ENCODE measurements around the gene CHADL.

The CHADL gene, protein sequence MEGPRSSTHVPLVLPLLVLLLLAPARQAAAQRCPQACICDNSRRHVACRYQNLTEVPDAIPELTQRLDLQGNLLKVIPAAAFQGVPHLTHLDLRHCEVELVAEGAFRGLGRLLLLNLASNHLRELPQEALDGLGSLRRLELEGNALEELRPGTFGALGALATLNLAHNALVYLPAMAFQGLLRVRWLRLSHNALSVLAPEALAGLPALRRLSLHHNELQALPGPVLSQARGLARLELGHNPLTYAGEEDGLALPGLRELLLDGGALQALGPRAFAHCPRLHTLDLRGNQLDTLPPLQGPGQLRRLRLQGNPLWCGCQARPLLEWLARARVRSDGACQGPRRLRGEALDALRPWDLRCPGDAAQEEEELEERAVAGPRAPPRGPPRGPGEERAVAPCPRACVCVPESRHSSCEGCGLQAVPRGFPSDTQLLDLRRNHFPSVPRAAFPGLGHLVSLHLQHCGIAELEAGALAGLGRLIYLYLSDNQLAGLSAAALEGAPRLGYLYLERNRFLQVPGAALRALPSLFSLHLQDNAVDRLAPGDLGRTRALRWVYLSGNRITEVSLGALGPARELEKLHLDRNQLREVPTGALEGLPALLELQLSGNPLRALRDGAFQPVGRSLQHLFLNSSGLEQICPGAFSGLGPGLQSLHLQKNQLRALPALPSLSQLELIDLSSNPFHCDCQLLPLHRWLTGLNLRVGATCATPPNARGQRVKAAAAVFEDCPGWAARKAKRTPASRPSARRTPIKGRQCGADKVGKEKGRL

DNA sequence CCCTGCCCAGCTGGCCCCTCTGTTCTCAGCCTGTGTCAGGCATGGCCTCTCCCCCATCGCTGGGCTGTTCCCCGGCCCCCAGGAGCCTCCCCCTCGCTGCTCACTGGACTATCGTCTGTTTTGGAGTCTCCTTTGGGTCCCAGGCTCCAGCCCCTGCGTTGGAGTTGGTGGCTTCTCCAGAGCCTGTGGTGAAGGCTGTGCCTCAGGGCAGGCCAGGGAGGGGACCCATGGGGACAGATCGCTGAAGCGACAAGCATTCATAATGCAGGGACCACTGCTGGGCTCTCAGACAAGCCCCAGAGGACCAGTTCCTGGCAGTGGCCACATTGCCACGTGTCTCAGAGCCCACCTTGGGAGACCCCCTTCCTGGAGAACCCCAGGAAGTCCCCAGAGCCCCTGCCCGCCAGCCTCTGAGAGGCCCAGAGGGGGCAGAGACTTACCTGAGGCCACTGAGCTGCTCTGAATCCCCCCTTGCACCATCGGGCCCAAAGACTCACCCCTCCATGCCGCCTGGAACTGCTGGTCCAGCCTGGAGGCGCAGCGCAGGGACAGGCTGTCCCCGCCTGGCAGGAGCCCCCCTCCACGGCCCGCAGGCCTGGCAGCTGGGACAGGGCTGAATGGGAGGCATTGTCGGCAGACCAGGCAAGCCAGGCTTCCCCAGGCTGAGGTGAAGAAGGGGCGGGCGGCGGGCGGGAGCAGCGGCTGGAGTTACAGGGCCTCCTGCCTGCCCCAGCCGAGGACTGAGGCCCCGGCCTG, at the start of gene CHADL:
CHADL (minus strand) TSS at position 555 of the 756 bp plus-strand sequence; CDS start at position 505, 50 bp downstream.
- H3K27ac Mint-ChIP-seq = no peak within 1 kb of the TSS
- peaks cover 12% of the 10 kb centered on the region for H3K4me1 Mint-ChIP-seq
- no peaks in the 10 kb centered on the region for H3K9me3 Mint-ChIP-seq
- H3K36me3 Mint-ChIP-seq = peaks cover 14% of the 10 kb centered on the region
- ATAC-seq (no peak), DNase-seq (ENCODE audit: low spot score in 2 of 2) (no peak)
- H3K4me3 Mint-ChIP-seq = no peak within 1 kb of the TSS

DNA sequence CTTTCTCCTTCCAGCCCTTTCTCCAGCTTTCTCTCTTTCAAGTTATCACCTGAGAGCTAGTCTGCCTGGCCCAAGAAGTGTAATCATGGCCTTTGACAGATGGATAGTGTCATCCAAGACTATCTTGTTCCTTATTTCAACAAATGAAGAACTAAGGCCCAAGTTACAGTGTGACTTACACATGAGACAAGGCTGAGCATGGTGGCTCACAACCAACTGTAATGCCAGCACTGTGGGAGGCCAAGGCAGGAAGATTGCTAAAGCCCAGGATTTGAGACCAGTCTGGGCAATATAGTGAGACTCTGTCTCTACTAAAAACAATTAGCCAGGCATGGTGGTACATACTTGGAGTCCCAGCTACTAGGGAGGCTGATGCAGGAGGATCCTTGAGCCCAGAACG, 48.9 kb upstream of the CHADL start:
- Mint-ChIP-seq H3K9me3 (no peaks in the 10 kb centered on the region), H3K4me3 (no peak overlapping the region), H3K36me3 (peaks cover 19% of the 10 kb centered on the region), H3K27ac (peak overlapping the region; percentile 68), H3K4me1 (peaks cover 15% of the 10 kb centered on the region)
- ATAC-seq (no peak), DNase-seq (ENCODE audit: low spot score in 2 of 2) (no peak)

DNA sequence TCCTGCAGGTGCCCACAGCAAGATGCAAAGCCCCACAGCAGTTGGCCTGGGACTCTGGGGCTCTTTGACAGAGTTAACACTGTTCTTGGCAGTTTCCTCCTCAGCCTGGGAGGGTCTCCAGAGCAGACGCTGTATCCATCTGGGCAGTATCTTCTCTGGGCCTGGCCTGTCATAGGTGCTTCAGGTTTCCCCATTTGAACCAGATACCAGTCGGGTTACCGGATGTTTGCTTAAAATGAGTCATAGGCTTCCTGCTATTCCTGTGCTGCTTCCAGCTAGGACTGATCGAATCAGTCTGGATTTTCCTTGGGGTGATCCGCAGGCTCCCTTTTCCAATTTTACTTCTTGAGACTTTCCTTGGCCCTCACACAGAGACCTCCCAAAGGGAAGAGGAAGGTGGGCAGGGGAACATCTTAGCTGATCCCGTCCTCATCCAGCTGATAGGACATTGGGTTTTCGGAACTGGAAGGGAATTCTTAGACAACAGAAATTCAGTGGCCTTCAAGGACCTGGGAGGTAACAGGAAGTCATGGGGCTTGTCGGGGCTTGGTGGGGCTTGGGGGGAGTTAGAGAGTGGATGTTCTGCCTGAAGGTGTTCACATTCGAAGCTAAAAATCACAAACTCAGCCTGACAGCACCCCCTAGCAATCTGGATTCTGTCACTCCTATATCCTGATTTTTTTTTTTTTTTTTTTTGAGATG, 47.7 kb upstream of the CHADL start:
- DNase-seq (ENCODE audit: low spot score in 2 of 2) (no peak), ATAC-seq (no peak)
- Mint-ChIP-seq H3K27ac (peak overlapping the region; percentile 59), H3K4me3 (peak overlapping the region; percentile 51), H3K9me3 (no peaks in the 10 kb centered on the region), H3K4me1 (peaks cover 19% of the 10 kb centered on the region), H3K36me3 (peaks cover 32% of the 10 kb centered on the region)

DNA sequence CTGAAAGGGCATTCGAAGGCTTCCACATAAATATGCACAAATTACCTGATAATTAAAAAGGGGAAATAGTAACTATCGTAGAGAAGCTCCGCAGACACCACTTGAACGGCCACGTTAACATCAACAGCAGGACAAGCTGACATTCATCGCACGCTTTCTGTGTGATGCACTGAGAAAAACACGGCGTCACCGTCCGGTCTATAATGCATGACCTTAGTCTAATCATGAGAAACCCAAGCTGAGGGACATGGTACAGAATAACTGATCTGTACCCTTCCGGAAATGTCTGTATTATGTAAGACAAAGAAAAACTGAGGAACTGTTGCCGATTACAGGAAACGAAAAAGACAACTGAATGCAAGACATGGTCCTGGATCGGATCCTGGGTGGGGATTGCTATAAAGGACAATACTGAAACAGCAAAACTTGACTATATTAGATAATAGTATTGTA, 45.9 kb upstream of the CHADL start:
- ATAC-seq (peak; percentile 46), DNase-seq (ENCODE audit: low spot score in 2 of 2) (peak in 1 of 2 donors; percentile 79)
- Mint-ChIP-seq H3K9me3 (no peaks in the 10 kb centered on the region), H3K4me3 (peak overlapping the region; percentile 80), H3K4me1 (peaks cover 28% of the 10 kb centered on the region), H3K27ac (peak overlapping the region; percentile 90), H3K36me3 (peaks cover 49% of the 10 kb centered on the region)

DNA sequence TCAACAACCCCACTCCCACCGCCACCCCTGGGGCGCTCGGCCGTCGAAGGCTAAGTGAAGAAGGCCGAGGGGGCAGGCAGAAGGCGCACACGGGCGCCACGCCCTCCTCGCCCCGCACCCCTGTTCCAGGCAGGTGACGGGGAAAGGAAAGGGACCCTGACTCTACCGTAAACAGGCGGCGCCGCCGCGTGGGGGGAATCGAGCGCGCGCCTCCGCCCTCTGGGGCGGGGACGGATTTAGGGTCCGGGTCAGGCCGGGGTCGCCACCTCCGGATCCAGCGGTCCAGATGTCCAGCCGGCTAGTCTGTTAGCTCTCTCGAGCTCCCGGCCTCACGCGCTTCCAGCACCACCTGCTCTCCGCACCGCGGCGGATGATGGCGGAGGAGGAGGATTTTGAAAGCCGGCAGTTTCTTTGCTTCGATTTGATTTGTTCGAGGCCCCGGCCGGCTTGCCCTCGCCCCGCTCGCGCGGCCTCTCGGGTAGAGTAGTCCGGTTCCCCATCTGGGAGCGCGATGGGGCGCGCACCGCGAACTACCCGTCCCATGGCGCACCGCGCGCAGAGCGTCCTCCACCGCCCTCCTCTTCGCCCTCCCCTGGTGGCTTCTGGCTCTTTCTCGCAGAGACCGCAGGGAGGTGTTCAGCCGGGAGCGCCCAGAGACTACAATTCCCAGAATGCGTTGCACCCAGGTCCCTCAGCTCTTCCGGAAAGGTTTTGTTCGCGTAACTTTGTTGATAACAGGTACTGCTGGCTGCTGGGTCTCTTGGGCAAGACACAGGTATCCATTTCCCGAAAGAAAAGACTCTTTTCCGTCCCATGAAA, 45.3 kb upstream of the CHADL start, which contains the start of gene RANGAP1:
RANGAP1 (minus strand) TSS at position 368 of the 819 bp plus-strand sequence. CDS start 5,143 bp downstream, outside the sequence.
- Mint-ChIP-seq H3K36me3 (peaks cover 56% of the 10 kb centered on the region), H3K4me3 (peak within 1 kb of the TSS; percentile 80), H3K4me1 (peaks cover 33% of the 10 kb centered on the region), H3K27ac (peak within 1 kb of the TSS; percentile 90), H3K9me3 (no peaks in the 10 kb centered on the region)
- ATAC-seq (peak; percentile 96), DNase-seq (ENCODE audit: low spot score in 2 of 2) (peak; percentile 92 to 98)

DNA sequence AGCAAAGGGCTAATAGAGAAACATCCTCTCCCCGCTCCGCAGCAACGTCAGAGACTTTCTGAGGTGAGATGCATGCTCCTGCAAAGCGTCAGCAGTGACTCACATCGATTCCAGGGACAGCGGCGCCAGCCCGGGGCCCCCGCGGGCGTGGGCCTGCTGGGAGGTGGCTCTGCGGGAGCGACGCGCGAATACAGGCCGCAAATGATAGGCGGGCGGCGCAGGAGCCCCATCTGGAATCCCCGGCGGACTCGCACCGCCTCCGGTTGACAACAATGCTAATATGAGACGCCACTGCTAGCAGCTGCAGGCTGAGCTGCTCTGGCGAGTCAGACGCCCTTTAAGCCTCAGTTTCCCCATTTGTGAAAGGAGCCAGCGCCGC, 44.7 kb upstream of the CHADL start:
- peaks cover 39% of the 10 kb centered on the region for H3K4me1 Mint-ChIP-seq
- H3K27ac Mint-ChIP-seq = peak overlapping the region; percentile 90
- H3K9me3 Mint-ChIP-seq = no peaks in the 10 kb centered on the region
- ATAC-seq = peak; percentile 78
- peak; percentile 72 to 90 for DNase-seq (ENCODE audit: low spot score in 2 of 2)
- peak overlapping the region; percentile 80 for H3K4me3 Mint-ChIP-seq
- H3K36me3 Mint-ChIP-seq = peaks cover 62% of the 10 kb centered on the region

DNA sequence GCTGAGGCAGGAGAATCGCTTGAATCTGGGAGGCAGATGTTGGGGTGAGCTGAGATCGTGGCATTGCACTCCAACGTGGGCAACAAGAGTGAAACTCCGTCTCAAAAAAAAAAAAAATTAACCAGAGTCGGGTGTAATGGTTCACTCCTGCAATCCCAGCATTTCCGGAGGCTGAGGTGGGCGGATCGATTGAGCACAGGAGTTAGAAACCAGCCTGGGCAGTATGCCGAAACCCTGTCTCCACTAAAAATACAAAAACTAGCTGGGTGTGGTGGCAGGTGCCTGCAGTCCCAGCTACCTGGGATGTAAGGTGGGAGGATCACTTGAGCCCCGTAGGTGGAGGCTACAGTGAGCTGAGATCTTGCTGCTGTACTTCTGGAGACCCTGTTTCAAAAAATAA, 43.7 kb upstream of the CHADL start:
- Mint-ChIP-seq H3K9me3 (no peaks in the 10 kb centered on the region), H3K4me1 (peaks cover 41% of the 10 kb centered on the region), H3K4me3 (peak overlapping the region; percentile 80), H3K27ac (peak overlapping the region; percentile 90), H3K36me3 (peaks cover 71% of the 10 kb centered on the region)
- ATAC-seq = no peak
- no peak for DNase-seq (ENCODE audit: low spot score in 2 of 2)

DNA sequence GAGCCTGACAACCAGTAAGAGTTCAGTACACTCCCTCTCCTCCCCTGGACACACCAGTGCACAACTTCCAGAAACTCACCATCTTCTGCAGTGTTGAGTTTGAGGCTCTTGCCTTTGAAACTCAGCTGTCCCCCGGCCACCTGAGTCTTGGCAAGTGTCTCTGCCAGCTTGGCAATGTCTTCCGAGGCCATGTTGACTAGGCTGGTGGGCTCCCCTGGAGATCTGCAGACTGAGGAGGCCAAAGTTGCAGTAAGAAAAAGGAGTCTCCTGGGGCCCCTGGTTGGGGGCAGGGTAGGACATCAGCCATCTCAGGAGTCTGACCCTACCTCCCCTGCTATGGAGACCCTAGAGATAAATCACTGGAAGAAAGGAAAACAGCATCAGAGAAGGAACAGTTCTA, 40.1 kb upstream of the CHADL start:
- H3K9me3 Mint-ChIP-seq = no peaks in the 10 kb centered on the region
- H3K4me1 Mint-ChIP-seq = peaks cover 26% of the 10 kb centered on the region
- ATAC-seq = no peak
- H3K27ac Mint-ChIP-seq = peak overlapping the region; percentile 58
- peaks cover 100% of the 10 kb centered on the region for H3K36me3 Mint-ChIP-seq
- no peak for DNase-seq (ENCODE audit: low spot score in 2 of 2)
- no peak overlapping the region for H3K4me3 Mint-ChIP-seq

DNA sequence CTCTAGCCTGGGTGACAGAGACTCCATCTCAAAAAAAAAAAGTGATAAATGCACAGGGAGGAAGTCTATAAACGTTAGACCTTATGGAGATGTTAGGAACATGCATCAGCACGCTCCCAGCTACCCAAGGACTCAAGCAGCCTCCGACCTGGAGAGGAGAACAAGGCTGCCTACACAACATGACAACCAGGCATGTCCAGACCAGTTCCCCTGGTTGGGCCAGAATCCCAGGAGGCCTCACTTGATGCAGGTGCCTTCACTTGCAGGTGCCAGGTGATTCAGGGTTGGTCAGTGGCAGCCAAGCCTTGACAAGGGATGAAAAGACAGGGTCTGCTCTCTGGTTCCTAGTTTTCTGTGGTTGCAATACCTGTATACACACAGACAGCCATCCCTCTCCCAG, 39.3 kb upstream of the CHADL start:
- ATAC-seq (no peak), DNase-seq (ENCODE audit: low spot score in 2 of 2) (no peak)
- peaks cover 26% of the 10 kb centered on the region for H3K4me1 Mint-ChIP-seq
- H3K4me3 Mint-ChIP-seq = no peak overlapping the region
- peak overlapping the region; percentile 58 for H3K27ac Mint-ChIP-seq
- peaks cover 100% of the 10 kb centered on the region for H3K36me3 Mint-ChIP-seq
- no peaks in the 10 kb centered on the region for H3K9me3 Mint-ChIP-seq

DNA sequence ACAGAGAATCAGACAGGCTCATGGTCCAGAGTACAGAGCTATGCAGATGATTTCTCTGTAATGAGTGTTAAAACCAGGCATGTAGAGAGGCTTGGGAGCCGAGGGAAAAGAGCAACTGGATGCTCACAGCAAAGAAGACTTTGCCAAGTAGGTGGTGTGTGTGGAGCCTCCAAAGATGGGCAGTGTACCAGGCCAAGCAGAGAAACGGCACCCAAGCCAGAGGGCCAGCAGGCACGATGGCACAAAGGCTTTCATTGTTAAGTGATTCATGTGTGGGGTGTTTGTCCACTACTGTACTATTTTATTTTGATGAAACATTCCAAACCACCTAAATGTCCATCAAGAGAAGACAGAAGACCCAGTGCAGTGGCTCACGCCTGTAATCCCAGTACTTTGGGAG, 34.1 kb upstream of the CHADL start:
- Mint-ChIP-seq H3K4me1 (peaks cover 5% of the 10 kb centered on the region), H3K27ac (peak overlapping the region; percentile 12), H3K9me3 (no peaks in the 10 kb centered on the region), H3K4me3 (no peak overlapping the region), H3K36me3 (peaks cover 100% of the 10 kb centered on the region)
- ATAC-seq (no peak), DNase-seq (ENCODE audit: low spot score in 2 of 2) (no peak)

DNA sequence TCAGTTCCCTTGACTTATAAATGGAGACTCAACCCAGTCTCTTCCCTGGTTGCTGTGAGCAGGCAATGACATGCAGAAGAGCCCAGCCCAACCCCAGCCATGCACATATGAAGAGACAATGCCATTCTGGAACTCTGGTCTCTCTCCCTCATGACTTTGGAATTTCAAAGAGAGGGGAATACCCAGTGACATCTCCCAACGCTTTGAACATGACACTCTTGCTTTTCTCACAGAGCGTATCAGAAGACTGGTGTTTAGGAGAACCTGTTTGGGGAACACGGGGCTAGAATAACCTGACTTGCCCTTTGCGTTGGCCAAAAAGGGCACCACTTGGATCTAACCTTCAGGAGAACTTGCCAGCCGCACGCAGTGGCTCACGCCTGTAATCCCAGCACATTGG, 32.4 kb upstream of the CHADL start:
- Mint-ChIP-seq H3K27ac (no peak overlapping the region), H3K4me1 (peaks cover 5% of the 10 kb centered on the region), H3K4me3 (no peak overlapping the region), H3K36me3 (peaks cover 100% of the 10 kb centered on the region), H3K9me3 (no peaks in the 10 kb centered on the region)
- ATAC-seq (no peak), DNase-seq (ENCODE audit: low spot score in 2 of 2) (no peak)

DNA sequence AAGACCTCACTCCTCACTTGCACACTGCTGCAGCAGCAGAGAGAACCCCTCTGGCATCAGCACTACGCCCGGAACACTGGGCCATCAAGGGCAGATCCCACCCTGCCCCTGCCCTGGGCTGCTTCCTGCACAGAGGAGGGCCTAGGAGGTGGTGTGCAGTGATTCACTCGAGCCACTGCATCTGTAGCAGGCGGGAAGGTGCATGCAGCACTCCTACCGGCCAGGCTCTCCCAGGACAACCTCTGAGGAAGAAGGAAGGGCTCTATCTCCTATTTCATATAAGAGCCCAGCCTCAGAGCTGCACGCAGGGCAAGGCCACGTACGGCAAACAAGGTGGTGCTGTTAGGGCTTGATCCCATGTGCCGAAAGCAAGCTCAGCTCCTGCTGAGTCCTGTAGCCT, 31.1 kb upstream of the CHADL start:
- Mint-ChIP-seq H3K4me3 (no peak overlapping the region), H3K36me3 (peaks cover 100% of the 10 kb centered on the region), H3K4me1 (peaks cover 5% of the 10 kb centered on the region), H3K27ac (no peak overlapping the region), H3K9me3 (no peaks in the 10 kb centered on the region)
- DNase-seq (ENCODE audit: low spot score in 2 of 2) = no peak
- no peak for ATAC-seq

DNA sequence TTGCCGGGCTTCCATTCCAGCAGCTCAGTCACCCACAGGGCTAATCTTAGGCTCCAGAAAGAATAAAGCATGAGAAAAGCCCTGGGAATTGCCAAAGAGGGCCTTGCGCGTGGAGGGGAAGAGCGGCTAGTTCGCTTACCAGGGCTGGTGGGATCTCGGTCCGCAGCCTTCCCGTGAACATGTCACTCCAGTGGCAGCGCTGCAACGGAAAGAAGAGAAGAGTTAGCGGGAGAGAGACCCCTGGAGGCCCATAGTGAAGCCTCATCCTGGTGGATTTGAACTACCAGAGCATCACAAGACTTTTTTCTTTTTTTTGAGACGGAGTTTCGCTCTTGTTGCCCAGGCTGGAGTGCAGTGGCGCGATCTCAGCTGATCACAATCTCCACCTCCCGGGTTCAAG, 27.2 kb upstream of the CHADL start:
- Mint-ChIP-seq H3K9me3 (no peaks in the 10 kb centered on the region), H3K36me3 (peaks cover 98% of the 10 kb centered on the region), H3K27ac (peak overlapping the region; percentile 69), H3K4me3 (no peak overlapping the region), H3K4me1 (peaks cover 6% of the 10 kb centered on the region)
- DNase-seq (ENCODE audit: low spot score in 2 of 2) = no peak
- ATAC-seq = no peak

DNA sequence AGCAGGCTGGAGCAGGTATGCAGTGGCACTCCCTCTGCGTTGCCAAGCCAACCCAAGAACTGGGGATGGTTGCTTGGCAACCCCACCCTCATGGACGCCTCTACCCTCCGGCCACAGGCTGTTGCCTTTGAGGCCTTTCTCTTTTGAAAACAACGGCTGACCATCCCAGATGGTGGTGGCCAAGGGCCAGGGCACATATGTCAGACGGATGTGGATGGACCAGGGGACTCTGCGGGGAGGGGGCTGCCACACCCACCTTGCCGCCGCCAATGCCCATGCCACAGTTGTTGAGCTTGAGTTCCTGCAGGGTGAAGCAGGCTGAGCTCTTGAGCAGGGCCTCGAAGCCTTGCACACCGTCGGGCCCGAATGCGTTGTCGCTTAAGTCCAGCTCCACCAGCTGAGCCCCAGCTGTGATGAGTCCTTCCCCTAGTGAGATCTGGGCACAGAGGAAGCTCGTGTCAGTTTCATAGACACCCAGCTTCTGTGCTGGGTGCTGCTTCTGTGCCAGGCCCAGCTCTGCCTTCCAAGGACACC, 23.7 kb upstream of the CHADL start:
- H3K36me3 Mint-ChIP-seq = peaks cover 95% of the 10 kb centered on the region
- DNase-seq (ENCODE audit: low spot score in 2 of 2) (no peak), ATAC-seq (no peak)
- H3K9me3 Mint-ChIP-seq = no peaks in the 10 kb centered on the region
- H3K27ac Mint-ChIP-seq = peak overlapping the region; percentile 73
- no peak overlapping the region for H3K4me3 Mint-ChIP-seq
- peaks cover 6% of the 10 kb centered on the region for H3K4me1 Mint-ChIP-seq
